SK-N-MC (cell line): ENCODE results near the gene LRRC56.

Source experiments
- DNase-seq: peaks from one replicate; pipeline ENCODE4 v3.0.0-alpha.2; 2011; ENCODE audit warnings: low read depth, low spot score
- H3K27ac ChIP-seq: fragments of 200-600 bp; sonication (generic); 2 replicates; pipeline ENCODE4 v1.5.1; 2016; ENCODE audit warnings: mixed run types
- H3K36me3 ChIP-seq: fragments of 200-600 bp; sonication (generic); 2 replicates; pipeline ENCODE4 v1.6.1; 2017; ENCODE audit warnings: antibody characterized with exemption, low read length, mixed read lengths; ENCODE audit not compliant: insufficient read depth
- H3K4me3 ChIP-seq: fragments of 200-600 bp; sonication (generic); 2 replicates; pipeline ENCODE4 v1.5.1; 2016
- H3K9ac ChIP-seq: fragments of 200-600 bp; sonication (generic); 2 replicates; pipeline ENCODE4 v1.8.0; 2017; ENCODE audit warnings: mixed run types, mixed read lengths; ENCODE audit not compliant: insufficient read length
- H3K9me3 ChIP-seq: fragments of 200-600 bp; sonication (generic); 2 replicates; pipeline ENCODE4 v1.6.1; 2017; ENCODE audit warnings: low read depth, mild to moderate bottlenecking, antibody characterized with exemption, low read length, moderate library complexity, mixed read lengths
- EZH2 ChIP-seq: fragments of 200-600 bp; sonication (generic); IDR thresholded peaks from one replicate; pipeline ENCODE4 v1.6.1; 2017; ENCODE audit warnings: antibody characterized with exemption
- FOXP2 ChIP-seq: optimal IDR thresholded peaks from 2 replicates; pipeline ENCODE3; 2011; ENCODE audit warnings: mild to moderate bottlenecking, moderate library complexity; ENCODE audit not compliant: insufficient read depth; ENCODE audit errors: extremely low read length, control extremely low read depth
- POLR2AphosphoS5 ChIP-seq: IDR thresholded peaks from 2 replicates; pipeline ENCODE4 v1.6.1; 2012; ENCODE audit warnings: mild to moderate bottlenecking, low read depth, low read length, borderline replicate concordance

Gene LRRC56

GRCh38 chr11:504053-504993 is 33.0 kb upstream of the LRRC56 start:
- peaks cover 20% of the 10 kb centered on the region; the same call in 1 of the 2 replicates for H3K36me3 ChIP-seq
- 0 out of 2 replicates have a peak overlapping the region, but pooled peaks have one; percentile 98 for H3K4me3 ChIP-seq
- no peak overlapping the region for H3K9ac ChIP-seq
- DNase-seq, result no peak
- TF ChIP-seq FOXP2 (no peak), EZH2 (no peak), POLR2AphosphoS5 (no peak)
- H3K9me3 ChIP-seq, result no peaks in the 10 kb centered on the region
- 0 out of 2 replicates have a peak overlapping the region, but pooled peaks have one; percentile 9 for H3K27ac ChIP-seq

- Histone ChIP-seq H3K9me3 (no peaks in the 10 kb centered on the region), H3K27ac (0 out of 2 replicates have a peak overlapping the region, but pooled peaks have one; percentile 9), H3K36me3 (peaks cover 16% of the 10 kb centered on the region; the same call in 1 of the 2 replicates), H3K9ac (peak overlapping the region; percentile 100), H3K4me3 (peak overlapping the region; percentile 98; the same call in 1 of the 2 replicates)
- no peak for TF ChIP-seq FOXP2
- TF ChIP-seq POLR2AphosphoS5, result no peak
- DNase-seq, result no peak
Measured at GRCh38 chr11:504994-505344, 32.4 kb upstream of the LRRC56 start.

GRCh38 chr11:506238-506994 is 30.9 kb upstream of the LRRC56 start:
- peak overlapping the region; percentile 99 for H3K27ac ChIP-seq
- peaks cover 10% of the 10 kb centered on the region; the same call in 1 of the 2 replicates for H3K36me3 ChIP-seq
- H3K4me3 ChIP-seq, result peak overlapping the region; percentile 98
- H3K9me3 ChIP-seq, result no peaks in the 10 kb centered on the region
- peak overlapping the region; percentile 100 for H3K9ac ChIP-seq
- peak; percentile 84 for DNase-seq
- TF ChIP-seq FOXP2 (no peak), POLR2AphosphoS5 (peak; percentile 61; the same call in 1 of the 2 replicates), EZH2 (no peak)

GRCh38 chr11:506995-507726 is 30.2 kb upstream of the LRRC56 start, which contains the start of gene RNH1:
RNH1 (minus strand) TSS chr11:507242; CDS start chr11:502162, 5,080 bp downstream.
- Histone ChIP-seq H3K27ac (peak within 1 kb of the TSS; percentile 99), H3K4me3 (peak within 1 kb of the TSS; percentile 98), H3K9me3 (no peaks in the 10 kb centered on the region), H3K9ac (peak within 1 kb of the TSS; percentile 100), H3K36me3 (peaks cover 10% of the 10 kb centered on the region; the same call in 1 of the 2 replicates)
- DNase-seq, result peak; percentile 67
- TF ChIP-seq POLR2AphosphoS5 (peak; percentile 66; the same call in 1 of the 2 replicates), FOXP2 (no peak)

- TF ChIP-seq EZH2 (no peak), FOXP2 (no peak), POLR2AphosphoS5 (no peak)
- peaks cover 10% of the 10 kb centered on the region; the same call in 1 of the 2 replicates for H3K36me3 ChIP-seq
- H3K4me3 ChIP-seq, result peak overlapping the region; percentile 98
- H3K27ac ChIP-seq, result peak overlapping the region; percentile 57
- H3K9me3 ChIP-seq, result no peaks in the 10 kb centered on the region
- H3K9ac ChIP-seq, result peak overlapping the region; percentile 92
- no peak for DNase-seq
Measured at GRCh38 chr11:507727-508515, 29.4 kb upstream of the LRRC56 start.

GRCh38 chr11:508956-509355 is 28.4 kb upstream of the LRRC56 start:
- peaks cover 10% of the 10 kb centered on the region; the same call in 1 of the 2 replicates for H3K36me3 ChIP-seq
- DNase-seq, result no peak
- H3K4me3 ChIP-seq, result no peak overlapping the region
- no peaks in the 10 kb centered on the region for H3K9me3 ChIP-seq
- TF ChIP-seq FOXP2, result no peak
- TF ChIP-seq EZH2, result no peak
- TF ChIP-seq POLR2AphosphoS5, result no peak
- H3K9ac ChIP-seq, result no peak overlapping the region
- H3K27ac ChIP-seq, result no peak overlapping the region
